Fibroblast of lung (primary cell): Measurements from ENCODE around the gene ZFP91. TPM values are rescaled to one million over a fixed set of nuclear protein-coding genes. Genes with fewer than 3 reads are reported as not detected.

Experiments used
- DNase-seq, 2 donors: peaks; one replicate each; pipeline versions ENCODE4 v3.0.0 to v3.0.0-alpha.2; 2010; ENCODE audit warnings: low read depth in 2 of 2
- H2AFZ ChIP-seq: 2 replicates; pipeline ENCODE4 v1.5.1; 2012; ENCODE audit warnings: low read length, control low read depth, inconsistent platforms
- H3K27ac ChIP-seq: 2 replicates; pipeline ENCODE4 v1.5.1; 2011; ENCODE audit warnings: low read length, control low read depth; ENCODE audit not compliant: insufficient read depth
- H3K27me3 ChIP-seq: 2 replicates; pipeline ENCODE4 v1.5.1; 2011; ENCODE audit warnings: mild to moderate bottlenecking, low read length; ENCODE audit not compliant: control insufficient read depth, insufficient read depth
- H3K36me3 ChIP-seq: 2 replicates; pipeline ENCODE4 v1.5.1; 2011; ENCODE audit warnings: low read length; ENCODE audit not compliant: control insufficient read depth, insufficient read depth
- H3K4me1 ChIP-seq: 2 replicates; pipeline ENCODE4 v1.5.1; 2011; ENCODE audit warnings: low read length; ENCODE audit not compliant: control insufficient read depth, insufficient read depth; ENCODE audit errors: extremely low read depth
- H3K4me2 ChIP-seq: 2 replicates; pipeline ENCODE4 v1.5.1; 2011; ENCODE audit warnings: low read length, control low read depth; ENCODE audit not compliant: insufficient read depth; ENCODE audit errors: extremely low read depth
- H3K4me3 ChIP-seq, 4 experiments: fragments of 200-600 bp in 1 of 4; sonication (generic) in 1 of 4; replicated peaks in 1 of 4; 2 replicates each; pipeline ENCODE4 v1.5.1; 2011 to 2016; ENCODE audit warnings: low read length in 4 of 4, low read depth in 3 of 4, mild to moderate bottlenecking in 3 of 4, control low read depth in 2 of 4, inconsistent platforms in 1 of 4, mixed read lengths in 1 of 4; ENCODE audit not compliant: insufficient read depth in 1 of 4; ENCODE audit errors: control extremely low read depth in 1 of 4
- H3K79me2 ChIP-seq: 2 replicates; pipeline ENCODE4 v1.5.1; 2012; ENCODE audit warnings: mild to moderate bottlenecking, low read length, inconsistent platforms; ENCODE audit not compliant: control insufficient read depth, insufficient read depth
- H3K9ac ChIP-seq: 2 replicates; pipeline ENCODE4 v1.5.1; 2011; ENCODE audit warnings: mild to moderate bottlenecking, low read length, control low read depth; ENCODE audit not compliant: insufficient read depth
- H3K9me3 ChIP-seq: 2 replicates; pipeline ENCODE4 v1.5.1; 2012; ENCODE audit warnings: low read depth, low read length; ENCODE audit not compliant: control insufficient read depth, insufficient read depth
- H4K20me1 ChIP-seq: 2 replicates; pipeline ENCODE4 v1.5.1; 2011; ENCODE audit warnings: low read length; ENCODE audit not compliant: control insufficient read depth, insufficient read depth; ENCODE audit errors: extremely low read depth
- CTCF ChIP-seq, 2 donors: IDR thresholded peaks in 1 of 2; conservative IDR thresholded peaks in 1 of 2; 1 replicate in 1 of 2; 2 replicates in 1 of 2; pipeline ENCODE4 v1.5.1; 2011 to 2012; ENCODE audit warnings: low read length in 2 of 2, control low read depth in 1 of 2, inconsistent platforms in 1 of 2, low read depth in 1 of 2, mild to moderate bottlenecking in 1 of 2
- EZH2 ChIP-seq: IDR thresholded peaks from 2 replicates; pipeline ENCODE4 v1.5.1; 2012; ENCODE audit warnings: low read length, control low read depth, mild to moderate bottlenecking; ENCODE audit errors: missing control alignments
- polyA minus RNA-seq: library from RNA; depleted of rRNA, polyadenylated mRNA; stranded (reverse); fragments of >200 nt; gene quantifications from 2 replicates; pipeline ENCODE4 v1.2.3, GENCODE V29; 2011; ENCODE audit warnings: low replicate concordance
- polyA plus RNA-seq, 2 donors: library from polyadenylated mRNA; depleted of rRNA in 1 of 2; stranded (reverse) in 1 of 2; unstranded in 1 of 2; fragments of >200 nt; gene quantifications; 2 replicates each; pipeline ENCODE4 v1.2.1, GENCODE V29; 2011 to 2012; ENCODE audit warnings: missing spikeins in 1 of 2
- total RNA-seq: library from RNA; depleted of rRNA; stranded (reverse); fragments of >200 nt; gene quantifications from 2 replicates; pipeline ENCODE4 v1.2.1, GENCODE V29; 2014

Gene ZFP91
- total RNA-seq (36.7 and 50.2 TPM in 2 replicates), polyA plus RNA-seq (56.9 and 64.2 TPM in 2 replicates), polyA minus RNA-seq (15.4 and 17.2 TPM in 2 replicates)
- 44.8 and 46.8 TPM in 2 replicates for polyA plus RNA-seq (2012)

- Histone ChIP-seq H3K9ac (peak within 1 kb of the TSS; percentile 98), H3K4me2 (peak within 1 kb of the TSS; percentile 93), H3K27ac (peak within 1 kb of the TSS; percentile 97), H3K27me3 (no peaks in the 10 kb centered on the region), H3K9me3 (no peaks in the 10 kb centered on the region), H4K20me1 (no peaks in the 10 kb centered on the region), H3K79me2 (peaks cover 47% of the 10 kb centered on the region), H3K36me3 (no peaks in the 10 kb centered on the region), H3K4me3 (peak within 1 kb of the TSS; percentile 89 to 93 (median 91)), H3K4me1 (peaks cover 25% of the 10 kb centered on the region), H2AFZ (peak within 1 kb of the TSS; percentile 70)
- peak; percentile 97 to 98 for DNase-seq
- TF ChIP-seq CTCF (conservative IDR thresholded peaks at IDR 0.05 in 1 of 2, IDR thresholded peaks at IDR 0.05 in 1 of 2; ENCODE audit: low read depth in 1 of 2, low read length in 2 of 2) (no peak), EZH2 (no peak)
These were observed at the start of gene ZFP91 for GRCh38 chr11:58578635-58579191. Gene ZFP91 (plus strand): TSS chr11:58579063. CDS start chr11:58579282, 219 bp downstream.

- Histone ChIP-seq H3K9ac (no peak overlapping the region), H4K20me1 (no peaks in the 10 kb centered on the region), H3K27ac (no peak overlapping the region), H3K4me1 (no peaks in the 10 kb centered on the region), H3K4me2 (no peak overlapping the region), H3K27me3 (no peaks in the 10 kb centered on the region), H3K9me3 (no peaks in the 10 kb centered on the region), H2AFZ (no peak overlapping the region), H3K36me3 (no peaks in the 10 kb centered on the region), H3K4me3 (no peak overlapping the region), H3K79me2 (no peaks in the 10 kb centered on the region)
- TF ChIP-seq EZH2 (no peak), CTCF (conservative IDR thresholded peaks at IDR 0.05 in 1 of 2, IDR thresholded peaks at IDR 0.05 in 1 of 2; ENCODE audit: low read depth in 1 of 2, low read length in 2 of 2) (no peak)
- DNase-seq = no peak
These were observed 48.6 kb upstream of the ZFP91 start for GRCh38 chr11:58530236-58530635.

GRCh38 chr11:58531865-58532341 is 47.0 kb upstream of the ZFP91 start:
- Histone ChIP-seq H3K9me3 (no peaks in the 10 kb centered on the region), H3K4me1 (no peaks in the 10 kb centered on the region), H3K9ac (no peak overlapping the region), H3K79me2 (no peaks in the 10 kb centered on the region), H4K20me1 (no peaks in the 10 kb centered on the region), H3K4me2 (no peak overlapping the region), H3K27me3 (no peaks in the 10 kb centered on the region), H3K27ac (no peak overlapping the region), H3K36me3 (no peaks in the 10 kb centered on the region), H2AFZ (no peak overlapping the region), H3K4me3 (no peak overlapping the region)
- TF ChIP-seq EZH2 (no peak), CTCF (conservative IDR thresholded peaks at IDR 0.05 in 1 of 2, IDR thresholded peaks at IDR 0.05 in 1 of 2; ENCODE audit: low read depth in 1 of 2, low read length in 2 of 2) (no peak)
- no peak for DNase-seq
